ENCODE measurements around the gene KAZALD1. TPM values are rescaled to one million over a fixed set of nuclear protein-coding genes. Genes with fewer than 3 reads are reported as not detected.

Gene KAZALD1
- total RNA-seq, 1 experiment from 2014 or later = 16.0 TPM

- H3K9ac ChIP-seq (ENCODE audit: low read length) = no peak overlapping the region
- H3K79me2 ChIP-seq (ENCODE audit: insufficient read depth, low read length) = peaks cover 86% of the 10 kb centered on the region
- H3K9me2 ChIP-seq (ENCODE audit: insufficient read depth) = no peaks in the 10 kb centered on the region
- H3K27ac ChIP-seq (ENCODE audit: low read depth, low read length) = no peak overlapping the region
- intact Hi-C loops (cut with micrococcal nuclease) = no loop called here
- H3K4me1 ChIP-seq (ENCODE audit: control insufficient read depth in 1 of 2, insufficient read depth in 2 of 2, low read length in 2 of 2) = peaks cover 18 to 36% of the 10 kb centered on the region in 2 experiments
- POLR2A ChIA-PET = interaction anchor here (3.6 kb wide), 1 partner anchor 10 kb away, joined by 33 read pairs; no protein-coding TSS in a partner anchor
- CTCF ChIA-PET = interaction anchor here (1.5 to 6.1 kb wide), 5 partner anchors 7 to 89 kb away, joined by 3 to 118 read pairs (median 104); partner anchors contain the start of gene KAZALD1
- H2AFZ ChIP-seq (ENCODE audit: low read depth, low read length, poor library complexity, severe bottlenecking) = no peak overlapping the region
- ATAC-seq (no peak), DNase-seq (ENCODE audit: low read depth, low spot score) (no peak)
- no peak for TF ChIP-seq FOSL1 (IDR thresholded peaks at IDR 0.05; ENCODE audit: low read depth)
- no peak for TF ChIP-seq CBX3 (IDR thresholded peaks at IDR 0.05; ENCODE audit: low read depth)
- TF ChIP-seq SRF (IDR thresholded peaks at IDR 0.05; ENCODE audit: low read depth) = no peak
- no peak for TF ChIP-seq RAD21 (IDR thresholded peaks at IDR 0.05; ENCODE audit: low read depth)
- H3K4me2 ChIP-seq (ENCODE audit: low read length) = 0 out of 2 replicates have a peak overlapping the region, but pooled peaks have one; percentile 43
- peaks cover 9 to 30% of the 10 kb centered on the region in 2 experiments; a peak in 3 of 4 replicates for H3K36me3 ChIP-seq (ENCODE audit: control insufficient read depth in 1 of 2, insufficient read depth in 2 of 2, low read length in 2 of 2)
- RAD21 ChIA-PET (ENCODE audit: low non-redundant PET in 1 of 2, low total read pairs in 2 of 2, uncharacterized antibody in 2 of 2, unreplicated experiment in 2 of 2) = no interaction called here
- no peaks in the 10 kb centered on the region for H3K9me3 ChIP-seq (ENCODE audit: control insufficient read depth in 1 of 2, insufficient read depth in 1 of 2, low read depth in 1 of 2, low read length in 2 of 2)
- no peak overlapping the region for H3K4me3 ChIP-seq (replicated peaks in 1 of 2; ENCODE audit: low read depth in 1 of 2, low read length in 2 of 2)
- no TSS peak for BruUV-seq (replicated peaks)
- H4K20me1 ChIP-seq (ENCODE audit: insufficient read depth) = no peaks in the 10 kb centered on the region
- H3K27me3 ChIP-seq (ENCODE audit: insufficient read depth, low read length) = no peaks in the 10 kb centered on the region
These were observed 8.3 kb upstream of the KAZALD1 start for GRCh38 chr10:101053516-101053915.

DNA sequence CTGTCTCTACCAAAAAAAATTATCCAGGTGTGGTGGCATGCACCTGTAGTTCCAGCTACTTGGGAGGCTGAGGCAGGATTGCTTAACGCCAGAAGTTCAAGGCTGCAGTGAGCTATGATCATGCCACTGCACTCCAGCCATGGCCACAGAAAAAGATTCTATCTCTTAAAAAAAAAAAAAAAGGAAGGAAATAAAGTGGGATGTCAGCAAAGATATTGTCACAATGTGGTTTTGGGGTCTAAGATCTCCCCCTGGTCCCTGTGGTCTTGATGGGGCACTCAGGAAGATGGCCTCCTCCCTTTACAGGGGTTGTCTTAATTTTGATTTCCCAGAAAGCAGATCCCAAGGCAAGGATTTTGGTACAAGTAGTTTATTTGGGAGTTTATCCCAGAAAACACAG is 7.4 kb upstream of the KAZALD1 start:
- H3K4me1 ChIP-seq (ENCODE audit: control insufficient read depth in 1 of 2, insufficient read depth in 2 of 2, low read length in 2 of 2) = peaks cover 21 to 39% of the 10 kb centered on the region in 2 experiments
- H3K79me2 ChIP-seq (ENCODE audit: insufficient read depth, low read length) = peaks cover 87% of the 10 kb centered on the region
- H2AFZ ChIP-seq (ENCODE audit: low read depth, low read length, poor library complexity, severe bottlenecking) = no peak overlapping the region
- no peaks in the 10 kb centered on the region for H3K27me3 ChIP-seq (ENCODE audit: insufficient read depth, low read length)
- no peaks in the 10 kb centered on the region for H3K9me3 ChIP-seq (ENCODE audit: control insufficient read depth in 1 of 2, insufficient read depth in 1 of 2, low read depth in 1 of 2, low read length in 2 of 2)
- no peaks in the 10 kb centered on the region for H3K9me2 ChIP-seq (ENCODE audit: insufficient read depth)
- no peak overlapping the region for H3K9ac ChIP-seq (ENCODE audit: low read length)
- intact Hi-C loops (cut with micrococcal nuclease) = no loop called here
- H3K36me3 ChIP-seq (ENCODE audit: control insufficient read depth in 1 of 2, insufficient read depth in 2 of 2, low read length in 2 of 2) = peaks cover 9 to 30% of the 10 kb centered on the region in 2 experiments; a peak in 3 of 4 replicates
- ATAC-seq = no peak
- BruUV-seq (replicated peaks) = no TSS peak
- H4K20me1 ChIP-seq (ENCODE audit: insufficient read depth) = no peaks in the 10 kb centered on the region
- no peak for DNase-seq (ENCODE audit: low read depth, low spot score)
- ChIA-PET CTCF (interaction anchor here (0.6 to 6.1 kb wide), 3 partner anchors 13 to 88 kb away, joined by 4 to 118 read pairs (median 104); no protein-coding TSS in a partner anchor), POLR2A (interaction anchor here (3.6 kb wide), 1 partner anchor 11 kb away, joined by 33 read pairs; no protein-coding TSS in a partner anchor), RAD21 (ENCODE audit: low non-redundant PET in 1 of 2, low total read pairs in 2 of 2, uncharacterized antibody in 2 of 2, unreplicated experiment in 2 of 2) (interaction anchor here in 1 of 2 experiments (0.7 kb wide), 1 partner anchor 13 kb away, joined by 3 read pairs; no protein-coding TSS in a partner anchor)
- no peak overlapping the region for H3K4me3 ChIP-seq (replicated peaks in 1 of 2; ENCODE audit: low read depth in 1 of 2, low read length in 2 of 2)
- TF ChIP-seq POLR2AphosphoS5 (IDR thresholded peaks at IDR 0.05; ENCODE audit: low read depth, low read length) = no peak
- no peak for TF ChIP-seq EGR1 (IDR thresholded peaks at IDR 0.05; ENCODE audit: low read depth)
- TF ChIP-seq POLR2A (IDR thresholded peaks at IDR 0.05; ENCODE audit: borderline replicate concordance, extremely low read depth, insufficient read depth, insufficient read length) = no peak
- no peak for TF ChIP-seq CEBPB (IDR thresholded peaks at IDR 0.05; ENCODE audit: low read depth)
- H3K4me2 ChIP-seq (ENCODE audit: low read length) = no peak overlapping the region
- H3K27ac ChIP-seq (ENCODE audit: low read depth, low read length) = no peak overlapping the region

Data from HCT116 (cell line).